Astrocyte (in vitro differentiated cells and primary cell): ENCODE measurements around the gene GDNF. TPM values are rescaled to one million over a fixed set of nuclear protein-coding genes. Genes with fewer than 3 reads are reported as not detected.
A peak's percentile ranks its signal among the peaks of the same experiment; 100 is the strongest.

Source experiments
- DNase-seq: peaks from one replicate; pipeline ENCODE4 v3.0.0-alpha.2; 2010; ENCODE audit warnings: low read depth
- FAIRE-seq: peaks from 2 replicates; lab custom pipeline; 2011; peaks lifted over from hg19 to GRCh38; lab: Jason Lieb, UNC
- H2AFZ ChIP-seq: 2 replicates; pipeline ENCODE4 v1.6.0; 2012; ENCODE audit warnings: low read depth, low read length, inconsistent platforms
- H3K27ac ChIP-seq: 2 replicates; pipeline ENCODE4 v1.5.1; 2011; ENCODE audit warnings: low read depth, low read length, inconsistent platforms
- H3K27me3 ChIP-seq: 2 replicates; pipeline ENCODE4 v1.6.0; 2011; ENCODE audit warnings: low read length, inconsistent platforms; ENCODE audit not compliant: insufficient read depth
- H3K36me3 ChIP-seq: 2 replicates; pipeline ENCODE4 v1.5.1; 2011; ENCODE audit warnings: low read length, inconsistent platforms; ENCODE audit not compliant: insufficient read depth
- H3K4me1 ChIP-seq: 2 replicates; pipeline ENCODE4 v1.5.1; 2011; ENCODE audit warnings: low read length, inconsistent platforms; ENCODE audit not compliant: insufficient read depth
- H3K4me2 ChIP-seq: 2 replicates; pipeline ENCODE4 v1.6.0; 2012; ENCODE audit warnings: low read length, inconsistent platforms
- H3K4me3 ChIP-seq: 2 replicates; pipeline ENCODE4 v1.5.1; 2011; ENCODE audit warnings: low read depth, mild to moderate bottlenecking, low read length, inconsistent platforms; ENCODE audit not compliant: insufficient read depth
- H3K79me2 ChIP-seq: 2 replicates; pipeline ENCODE4 v1.6.0; 2012; ENCODE audit warnings: mild to moderate bottlenecking, low read length, inconsistent platforms; ENCODE audit not compliant: insufficient read depth
- H3K9ac ChIP-seq: 2 replicates; pipeline ENCODE4 v1.6.0; 2012; ENCODE audit warnings: mild to moderate bottlenecking, low read length, inconsistent platforms
- H3K9me3 ChIP-seq: 2 replicates; pipeline ENCODE4 v1.5.1; 2012; ENCODE audit warnings: low read depth, mild to moderate bottlenecking, low read length, inconsistent platforms; ENCODE audit not compliant: insufficient read depth
- H4K20me1 ChIP-seq: 2 replicates; pipeline ENCODE4 v1.6.0; 2012; ENCODE audit warnings: low read length, inconsistent platforms; ENCODE audit not compliant: insufficient read depth
- H3K27ac Mint-ChIP-seq: one replicate; pipeline ENCODE4 v1.8.0; 2021; ENCODE audit warnings: mild to moderate bottlenecking, mixed read lengths; ENCODE audit not compliant: unreplicated experiment
- H3K27me3 Mint-ChIP-seq: one replicate; pipeline ENCODE4 v1.8.0; 2021; ENCODE audit warnings: low read depth, mixed read lengths; ENCODE audit not compliant: unreplicated experiment
- H3K36me3 Mint-ChIP-seq: one replicate; pipeline ENCODE4 v1.8.0; 2021; ENCODE audit warnings: low read depth, mixed read lengths; ENCODE audit not compliant: unreplicated experiment
- H3K4me1 Mint-ChIP-seq: one replicate; pipeline ENCODE4 v1.8.0; 2021; ENCODE audit warnings: low read depth, mixed read lengths; ENCODE audit not compliant: unreplicated experiment
- H3K4me3 Mint-ChIP-seq: one replicate; pipeline ENCODE4 v1.8.0; 2021; ENCODE audit warnings: mild to moderate bottlenecking, moderate library complexity, mixed read lengths; ENCODE audit not compliant: unreplicated experiment
- H3K9me3 Mint-ChIP-seq: one replicate; pipeline ENCODE4 v1.8.0; 2021; ENCODE audit warnings: mild to moderate bottlenecking, mixed read lengths; ENCODE audit not compliant: unreplicated experiment
- CTCF ChIP-seq: IDR thresholded peaks from 2 replicates; pipeline ENCODE4 v1.5.1; 2011; ENCODE audit warnings: low read depth, mild to moderate bottlenecking, inconsistent platforms, low read length, moderate library complexity; ENCODE audit not compliant: insufficient read depth
- EZH2 ChIP-seq: IDR thresholded peaks from 2 replicates; pipeline ENCODE4 v1.6.1; 2012; ENCODE audit warnings: mild to moderate bottlenecking, low read length, inconsistent platforms; ENCODE audit not compliant: insufficient read depth
- total RNA-seq: library from RNA; stranded (reverse); gene quantifications from 2 replicates; pipeline ENCODE4 v1.2.1, GENCODE V29; 2021

GDNF gene
- total RNA-seq, 1 donor from 2014 or later = 21.5 TPM

GRCh38 chr5:37855438-37855837, 15.6 kb upstream of the GDNF start:
- Histone ChIP-seq H3K4me3 (no peak overlapping the region), H3K9me3 (no peaks in the 10 kb centered on the region), H3K79me2 (no peaks in the 10 kb centered on the region), H3K27ac (no peak overlapping the region), H3K4me2 (no peak overlapping the region), H3K36me3 (no peaks in the 10 kb centered on the region), H3K9ac (no peak overlapping the region), H2AFZ (no peak overlapping the region), H3K4me1 (no peaks in the 10 kb centered on the region), H3K27me3 (no peaks in the 10 kb centered on the region), H4K20me1 (no peaks in the 10 kb centered on the region)
- Mint-ChIP-seq H3K4me3 (no peak overlapping the region), H3K36me3 (no peaks in the 10 kb centered on the region), H3K9me3 (peaks cover 2% of the 10 kb centered on the region), H3K27ac (no peak overlapping the region), H3K4me1 (no peaks in the 10 kb centered on the region), H3K27me3 (peaks cover 3% of the 10 kb centered on the region)
- FAIRE-seq (no peak), DNase-seq (no peak)
- TF ChIP-seq CTCF (no peak), EZH2 (no peak)

GRCh38 chr5:37851305-37851704, 11.5 kb upstream of the GDNF start:
- peaks cover 2% of the 10 kb centered on the region for H3K9me3 Mint-ChIP-seq
- H3K4me3 Mint-ChIP-seq = no peak overlapping the region
- Histone ChIP-seq H3K4me2 (no peak overlapping the region), H4K20me1 (no peaks in the 10 kb centered on the region), H3K9ac (no peak overlapping the region), H3K4me1 (peaks cover 8% of the 10 kb centered on the region), H3K79me2 (no peaks in the 10 kb centered on the region), H3K27me3 (no peaks in the 10 kb centered on the region), H2AFZ (no peak overlapping the region), H3K36me3 (no peaks in the 10 kb centered on the region), H3K4me3 (no peak overlapping the region), H3K27ac (no peak overlapping the region), H3K9me3 (no peaks in the 10 kb centered on the region)
- no peaks in the 10 kb centered on the region for H3K27me3 Mint-ChIP-seq
- no peaks in the 10 kb centered on the region for H3K36me3 Mint-ChIP-seq
- TF ChIP-seq EZH2 (no peak), CTCF (no peak)
- FAIRE-seq (no peak), DNase-seq (no peak)
- H3K4me1 Mint-ChIP-seq = peaks cover 8% of the 10 kb centered on the region
- H3K27ac Mint-ChIP-seq = no peak overlapping the region

- no peaks in the 10 kb centered on the region for H4K20me1 ChIP-seq
- Mint-ChIP-seq H3K27me3 (no peaks in the 10 kb centered on the region), H3K9me3 (peaks cover 2% of the 10 kb centered on the region), H3K4me1 (peaks cover 8% of the 10 kb centered on the region), H3K27ac (no peak overlapping the region), H3K36me3 (no peaks in the 10 kb centered on the region), H3K4me3 (no peak overlapping the region)
- FAIRE-seq (no peak), DNase-seq (peak; percentile 18)
- no peak overlapping the region for H3K27ac ChIP-seq
- no peaks in the 10 kb centered on the region for H3K36me3 ChIP-seq
- H3K27me3 ChIP-seq = no peaks in the 10 kb centered on the region
- TF ChIP-seq CTCF (no peak), EZH2 (no peak)
- H3K9ac ChIP-seq = no peak overlapping the region
- no peak overlapping the region for H3K4me2 ChIP-seq
- H3K4me3 ChIP-seq = no peak overlapping the region
- no peaks in the 10 kb centered on the region for H3K9me3 ChIP-seq
- peaks cover 8% of the 10 kb centered on the region for H3K4me1 ChIP-seq
- H2AFZ ChIP-seq = no peak overlapping the region
- no peaks in the 10 kb centered on the region for H3K79me2 ChIP-seq
Measured at GRCh38 chr5:37850226-37850865, 10.5 kb upstream of the GDNF start.
